OCI-LY7 (cell line): ENCODE results near the gene RSU1.

Source experiments
- EZH2phosphoT487 ChIP-seq: fragments of 200-600 bp; sonication (generic); IDR thresholded peaks from 2 replicates; pipeline ENCODE4 v1.6.1; 2018; ENCODE audit warnings: low read depth, borderline replicate concordance, mild to moderate bottlenecking, mixed run types, antibody characterized with exemption, low read length, moderate library complexity, mixed read lengths
- TF ChIP-seq, protein P1 (sequence below): fragments of 200-600 bp; sonication (generic); conservative IDR thresholded peaks from 2 replicates; pipeline ENCODE4 v1.5.1; 2014; ENCODE audit warnings: mild to moderate bottlenecking, antibody characterized with exemption, low read length, moderate library complexity, mixed read lengths

DNA sequence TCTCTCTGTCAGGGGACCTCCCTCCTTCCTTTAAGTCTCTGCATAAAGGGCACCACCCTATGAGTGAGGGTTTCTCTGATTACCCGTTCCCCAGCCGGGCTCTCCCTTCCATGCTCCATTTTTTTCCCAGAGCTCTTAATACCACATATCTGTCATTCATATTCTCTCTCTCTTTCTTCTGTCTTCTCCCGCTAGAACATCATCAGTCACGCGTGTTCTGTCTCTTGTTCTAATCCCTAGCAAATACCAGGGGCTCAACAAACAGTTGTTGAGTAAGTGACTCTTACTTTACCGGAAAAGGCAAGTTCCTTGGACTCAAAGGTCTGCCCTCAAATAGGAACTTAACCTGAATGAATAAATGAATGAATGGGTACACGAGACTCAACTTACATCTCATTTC, 68.5 kb downstream of the RSU1 start:
- TF ChIP-seq, protein P1, sequence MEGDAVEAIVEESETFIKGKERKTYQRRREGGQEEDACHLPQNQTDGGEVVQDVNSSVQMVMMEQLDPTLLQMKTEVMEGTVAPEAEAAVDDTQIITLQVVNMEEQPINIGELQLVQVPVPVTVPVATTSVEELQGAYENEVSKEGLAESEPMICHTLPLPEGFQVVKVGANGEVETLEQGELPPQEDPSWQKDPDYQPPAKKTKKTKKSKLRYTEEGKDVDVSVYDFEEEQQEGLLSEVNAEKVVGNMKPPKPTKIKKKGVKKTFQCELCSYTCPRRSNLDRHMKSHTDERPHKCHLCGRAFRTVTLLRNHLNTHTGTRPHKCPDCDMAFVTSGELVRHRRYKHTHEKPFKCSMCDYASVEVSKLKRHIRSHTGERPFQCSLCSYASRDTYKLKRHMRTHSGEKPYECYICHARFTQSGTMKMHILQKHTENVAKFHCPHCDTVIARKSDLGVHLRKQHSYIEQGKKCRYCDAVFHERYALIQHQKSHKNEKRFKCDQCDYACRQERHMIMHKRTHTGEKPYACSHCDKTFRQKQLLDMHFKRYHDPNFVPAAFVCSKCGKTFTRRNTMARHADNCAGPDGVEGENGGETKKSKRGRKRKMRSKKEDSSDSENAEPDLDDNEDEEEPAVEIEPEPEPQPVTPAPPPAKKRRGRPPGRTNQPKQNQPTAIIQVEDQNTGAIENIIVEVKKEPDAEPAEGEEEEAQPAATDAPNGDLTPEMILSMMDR, result no peak
- no peak for TF ChIP-seq EZH2phosphoT487
